ENCODE results near the gene SMAD5.

SMAD5 gene

DNA sequence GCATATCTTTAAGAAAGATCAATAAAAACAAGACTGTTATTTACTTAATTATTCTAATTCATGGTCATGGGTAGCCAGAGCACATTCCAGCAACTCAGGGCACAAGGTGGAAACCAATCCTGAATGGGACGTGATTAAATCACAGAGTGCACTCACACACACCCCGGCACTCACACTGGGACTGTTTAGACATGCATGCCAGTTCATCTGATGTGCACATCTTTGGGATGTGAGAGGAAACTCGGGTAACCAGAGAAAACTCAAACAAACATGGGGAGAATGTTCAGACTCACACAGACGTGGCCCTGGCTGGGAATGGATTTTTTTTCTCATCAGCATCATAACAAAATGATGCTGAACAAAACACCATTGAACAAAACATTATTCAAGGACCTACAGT is 29.4 kb downstream of the SMAD5 start:
- no peak overlapping the region for H3K27ac ChIP-seq (ENCODE audit: low read depth, low read length)
- H3K4me3 ChIP-seq (ENCODE audit: low read depth in 1 of 2, low read length in 2 of 2) = no peak overlapping the region
- H3K4me1 ChIP-seq (ENCODE audit: insufficient read depth, low read length) = peaks cover 7% of the 10 kb centered on the region
- H3K9me3 ChIP-seq (ENCODE audit: low read length) = no peaks in the 10 kb centered on the region
- peaks cover 4% of the 10 kb centered on the region for H3K36me3 ChIP-seq (ENCODE audit: insufficient read depth, low read length)
- no peak overlapping the region for H3K9ac ChIP-seq (ENCODE audit: low read length)
- H3K27me3 ChIP-seq (ENCODE audit: control insufficient read depth in 1 of 2, insufficient read depth in 2 of 2, low read length in 2 of 2) = no peaks in the 10 kb centered on the region

DNA sequence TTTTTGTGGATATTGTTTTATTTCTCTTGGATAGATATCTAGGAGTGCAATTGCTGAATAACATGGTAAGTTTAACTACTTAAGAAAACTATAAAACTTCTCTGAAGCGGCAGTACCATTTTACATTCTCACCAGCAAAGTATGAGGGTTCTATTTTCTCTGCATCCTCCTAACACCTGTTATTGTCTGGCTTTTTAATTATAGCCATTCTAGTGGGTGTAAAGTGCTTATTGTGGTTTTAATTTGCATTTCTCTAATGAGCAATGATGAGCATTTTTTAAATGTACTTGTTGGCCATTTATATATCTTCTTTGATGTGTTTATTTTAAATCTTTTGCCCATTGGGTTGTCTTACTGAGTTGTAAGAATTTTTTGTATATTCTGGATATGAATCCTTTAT is 31.6 kb downstream of the SMAD5 start:
- Histone ChIP-seq H3K4me1 (ENCODE audit: insufficient read depth, low read length) (peaks cover 7% of the 10 kb centered on the region), H3K27me3 (ENCODE audit: control insufficient read depth in 1 of 2, insufficient read depth in 2 of 2, low read length in 2 of 2) (no peaks in the 10 kb centered on the region), H3K27ac (ENCODE audit: low read depth, low read length) (no peak overlapping the region), H3K9me3 (ENCODE audit: low read length) (no peaks in the 10 kb centered on the region), H3K36me3 (ENCODE audit: insufficient read depth, low read length) (peaks cover 4% of the 10 kb centered on the region), H3K4me3 (ENCODE audit: low read depth in 1 of 2, low read length in 2 of 2) (no peak overlapping the region), H3K9ac (ENCODE audit: low read length) (no peak overlapping the region)

DNA sequence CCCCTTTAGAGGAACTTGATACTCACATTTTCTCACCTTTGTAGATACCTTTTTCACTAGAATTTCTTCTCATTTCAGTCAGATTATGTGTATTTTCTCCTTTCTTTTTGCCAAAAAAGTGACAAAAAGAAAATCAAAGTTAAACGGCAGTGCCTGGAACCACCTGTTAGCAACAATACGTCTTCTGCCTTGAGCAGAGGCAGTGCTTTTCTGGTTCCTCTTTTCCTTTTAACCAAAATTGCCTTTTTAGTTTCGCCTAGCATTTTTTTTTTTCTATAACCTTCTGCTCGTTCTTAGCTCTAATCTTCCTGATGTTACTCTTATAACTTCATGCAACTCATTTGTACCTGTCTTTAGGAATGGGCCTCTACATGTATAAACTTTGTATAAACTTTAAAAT is 34.3 kb downstream of the SMAD5 start:
- Histone ChIP-seq H3K4me3 (ENCODE audit: low read depth in 1 of 2, low read length in 2 of 2) (no peak overlapping the region), H3K9me3 (ENCODE audit: low read length) (no peaks in the 10 kb centered on the region), H3K36me3 (ENCODE audit: insufficient read depth, low read length) (peaks cover 7% of the 10 kb centered on the region), H3K9ac (ENCODE audit: low read length) (no peak overlapping the region), H3K27me3 (ENCODE audit: control insufficient read depth in 1 of 2, insufficient read depth in 2 of 2, low read length in 2 of 2) (no peaks in the 10 kb centered on the region), H3K4me1 (ENCODE audit: insufficient read depth, low read length) (no peaks in the 10 kb centered on the region), H3K27ac (ENCODE audit: low read depth, low read length) (no peak overlapping the region)

DNA sequence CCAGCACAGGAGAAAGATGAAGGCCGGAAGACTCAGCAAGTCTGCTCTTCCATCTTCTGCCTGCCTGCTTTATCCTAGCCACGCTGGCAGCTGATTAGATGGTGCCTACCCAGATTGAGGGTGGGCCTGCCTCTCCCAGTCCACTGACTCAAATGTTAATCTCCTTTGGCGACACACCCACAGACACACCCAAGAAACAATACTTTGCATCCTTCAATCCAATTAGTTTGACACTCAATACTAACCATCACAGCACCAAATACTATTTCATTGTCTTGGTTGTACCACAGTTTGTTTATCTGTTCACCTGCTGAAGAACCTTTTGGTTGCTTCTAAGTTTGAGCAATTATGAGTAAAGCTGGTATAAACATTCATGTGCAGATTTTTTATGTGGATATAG is 36.6 kb downstream of the SMAD5 start:
- no peak overlapping the region for H3K27ac ChIP-seq (ENCODE audit: low read depth, low read length)
- no peaks in the 10 kb centered on the region for H3K4me1 ChIP-seq (ENCODE audit: insufficient read depth, low read length)
- H3K36me3 ChIP-seq (ENCODE audit: insufficient read depth, low read length) = peaks cover 22% of the 10 kb centered on the region
- no peaks in the 10 kb centered on the region for H3K27me3 ChIP-seq (ENCODE audit: control insufficient read depth in 1 of 2, insufficient read depth in 2 of 2, low read length in 2 of 2)
- no peaks in the 10 kb centered on the region for H3K9me3 ChIP-seq (ENCODE audit: low read length)
- no peak overlapping the region for H3K4me3 ChIP-seq (ENCODE audit: low read depth in 1 of 2, low read length in 2 of 2)
- no peak overlapping the region for H3K9ac ChIP-seq (ENCODE audit: low read length)

DNA sequence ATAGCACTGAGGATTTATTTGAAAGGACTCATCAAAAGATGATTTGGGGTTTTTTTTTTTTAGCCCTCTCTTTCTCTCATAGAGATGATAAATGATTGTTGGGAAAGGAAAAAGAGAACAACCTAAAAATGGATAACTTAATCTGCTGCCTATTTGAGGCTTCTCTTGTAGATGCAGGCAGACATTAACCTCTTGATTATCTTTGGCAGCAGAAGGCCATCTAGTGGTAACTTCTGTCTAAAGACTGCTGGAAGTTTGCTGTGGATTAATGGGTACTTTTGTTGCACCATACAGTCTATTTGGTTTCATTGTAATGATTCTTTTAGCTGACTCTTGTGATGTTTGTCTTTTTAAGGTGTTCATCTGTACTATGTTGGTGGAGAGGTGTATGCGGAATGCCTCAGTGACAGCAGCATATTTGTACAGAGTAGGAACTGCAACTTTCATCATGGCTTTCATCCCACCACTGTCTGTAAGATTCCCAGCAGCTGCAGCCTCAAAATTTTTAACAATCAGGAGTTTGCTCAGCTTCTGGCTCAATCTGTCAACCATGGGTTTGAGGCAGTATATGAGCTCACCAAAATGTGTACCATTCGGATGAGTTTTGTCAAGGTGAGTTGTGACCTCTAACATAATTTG is 41.5 kb downstream of the SMAD5 start:
- Histone ChIP-seq H3K4me3 (ENCODE audit: low read depth in 1 of 2, low read length in 2 of 2) (no peak overlapping the region), H3K4me1 (ENCODE audit: insufficient read depth, low read length) (no peaks in the 10 kb centered on the region), H3K36me3 (ENCODE audit: insufficient read depth, low read length) (peaks cover 37% of the 10 kb centered on the region), H3K9me3 (ENCODE audit: low read length) (no peaks in the 10 kb centered on the region), H3K27me3 (ENCODE audit: control insufficient read depth in 1 of 2, insufficient read depth in 2 of 2, low read length in 2 of 2) (no peaks in the 10 kb centered on the region), H3K9ac (ENCODE audit: low read length) (no peak overlapping the region), H3K27ac (ENCODE audit: low read depth, low read length) (no peak overlapping the region)

DNA sequence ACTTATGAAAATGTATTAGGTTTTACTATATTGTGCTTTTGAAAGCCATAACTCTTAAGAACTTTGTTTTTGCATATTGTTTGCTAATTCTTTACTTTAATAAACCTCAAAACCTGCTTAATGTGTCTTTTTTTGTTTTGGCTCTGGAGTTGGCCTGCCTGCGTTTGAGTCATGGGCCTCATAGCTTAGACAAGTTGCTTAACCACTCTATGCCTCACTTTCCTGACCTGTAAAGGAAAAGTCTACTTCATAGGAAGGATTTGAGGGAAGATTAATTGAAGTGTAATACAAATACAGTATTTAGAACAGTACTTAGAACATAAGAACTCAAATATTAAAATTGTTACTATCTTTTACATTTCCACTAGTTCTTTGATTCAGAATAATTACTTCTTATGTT is 50.0 kb downstream of the SMAD5 start:
- Histone ChIP-seq H3K9me3 (ENCODE audit: low read length) (no peaks in the 10 kb centered on the region), H3K36me3 (ENCODE audit: insufficient read depth, low read length) (peaks cover 23% of the 10 kb centered on the region), H3K27me3 (ENCODE audit: control insufficient read depth in 1 of 2, insufficient read depth in 2 of 2, low read length in 2 of 2) (no peaks in the 10 kb centered on the region)

DNA sequence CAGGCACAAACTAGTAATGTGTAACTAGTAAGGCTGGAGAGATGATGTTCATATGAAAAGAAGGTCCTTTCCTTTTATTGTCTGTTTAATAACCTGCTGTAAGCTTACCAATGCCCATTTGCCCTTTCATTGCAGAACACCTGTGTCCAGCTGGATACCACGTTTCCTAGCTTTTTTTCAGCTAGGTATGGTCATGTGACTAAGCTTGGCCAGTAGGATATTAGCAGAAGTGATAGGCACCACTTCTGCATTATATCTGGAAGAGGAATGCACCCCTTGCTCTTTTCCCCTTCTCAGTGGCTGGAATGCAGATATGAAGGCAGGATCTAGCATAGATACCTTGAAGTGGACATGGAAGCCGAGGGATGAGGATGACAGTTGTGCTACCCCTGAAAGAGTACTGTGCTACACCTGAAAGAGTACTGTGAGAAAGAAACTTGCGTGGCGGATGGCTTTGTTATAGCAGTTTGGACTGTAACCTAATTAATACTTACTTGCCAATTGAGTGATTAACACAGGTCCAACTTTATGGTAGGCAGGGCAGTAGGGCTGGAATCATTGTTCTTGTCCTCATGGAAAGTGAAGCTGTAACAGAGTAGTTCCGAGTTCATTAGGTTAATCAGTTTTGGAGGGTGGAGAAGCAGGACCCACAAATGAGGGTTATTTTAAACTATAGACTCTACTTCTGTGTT is 53.5 kb downstream of the SMAD5 start:
- H3K27ac ChIP-seq (ENCODE audit: low read depth, low read length) = no peak overlapping the region
- no peaks in the 10 kb centered on the region for H3K9me3 ChIP-seq (ENCODE audit: low read length)
- peaks cover 3% of the 10 kb centered on the region for H3K36me3 ChIP-seq (ENCODE audit: insufficient read depth, low read length)
- H3K27me3 ChIP-seq (ENCODE audit: control insufficient read depth in 1 of 2, insufficient read depth in 2 of 2, low read length in 2 of 2) = peaks cover 6 to 10% of the 10 kb centered on the region in 2 donors
- H3K4me3 ChIP-seq (ENCODE audit: low read depth in 1 of 2, low read length in 2 of 2) = no peak overlapping the region
- no peaks in the 10 kb centered on the region for H3K4me1 ChIP-seq (ENCODE audit: insufficient read depth, low read length)
- H3K9ac ChIP-seq (ENCODE audit: low read length) = no peak overlapping the region

More for the DNA sequence above, 50.0 kb downstream of the SMAD5 start:
- no peak overlapping the region for H3K4me3 ChIP-seq (ENCODE audit: low read depth in 1 of 2, low read length in 2 of 2)
- H3K4me1 ChIP-seq (ENCODE audit: insufficient read depth, low read length) = no peaks in the 10 kb centered on the region
- no peak overlapping the region for H3K9ac ChIP-seq (ENCODE audit: low read length)
- H3K27ac ChIP-seq (ENCODE audit: low read depth, low read length) = no peak overlapping the region

DNA sequence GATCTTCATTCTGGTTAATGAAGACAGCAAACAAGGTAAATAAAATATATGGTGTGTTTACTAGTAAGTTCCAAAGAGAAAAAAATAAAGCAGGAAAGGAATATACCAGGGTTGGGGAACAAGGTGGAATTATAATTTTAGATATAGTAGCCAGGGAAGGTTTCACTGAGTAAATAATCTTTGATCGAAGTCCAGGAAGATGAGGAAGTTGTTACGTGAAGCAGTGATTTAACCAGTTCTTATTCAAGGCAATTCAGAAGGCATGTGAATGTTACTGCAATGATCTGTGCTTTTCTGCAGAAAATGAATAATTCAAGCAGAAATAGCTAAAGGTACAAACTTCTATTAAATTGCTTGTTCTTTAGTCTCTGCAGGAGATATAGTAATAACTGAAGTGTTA is 54.2 kb downstream of the SMAD5 start:
- no peaks in the 10 kb centered on the region for H3K9me3 ChIP-seq (ENCODE audit: low read length)
- H3K27me3 ChIP-seq (ENCODE audit: control insufficient read depth in 1 of 2, insufficient read depth in 2 of 2, low read length in 2 of 2) = peaks cover 13 to 16% of the 10 kb centered on the region in 2 donors
- H3K36me3 ChIP-seq (ENCODE audit: insufficient read depth, low read length) = peaks cover 3% of the 10 kb centered on the region
- no peak overlapping the region for H3K4me3 ChIP-seq (ENCODE audit: low read depth in 1 of 2, low read length in 2 of 2)
- H3K27ac ChIP-seq (ENCODE audit: low read depth, low read length) = no peak overlapping the region
- no peak overlapping the region for H3K9ac ChIP-seq (ENCODE audit: low read length)
- no peaks in the 10 kb centered on the region for H3K4me1 ChIP-seq (ENCODE audit: insufficient read depth, low read length)

DNA sequence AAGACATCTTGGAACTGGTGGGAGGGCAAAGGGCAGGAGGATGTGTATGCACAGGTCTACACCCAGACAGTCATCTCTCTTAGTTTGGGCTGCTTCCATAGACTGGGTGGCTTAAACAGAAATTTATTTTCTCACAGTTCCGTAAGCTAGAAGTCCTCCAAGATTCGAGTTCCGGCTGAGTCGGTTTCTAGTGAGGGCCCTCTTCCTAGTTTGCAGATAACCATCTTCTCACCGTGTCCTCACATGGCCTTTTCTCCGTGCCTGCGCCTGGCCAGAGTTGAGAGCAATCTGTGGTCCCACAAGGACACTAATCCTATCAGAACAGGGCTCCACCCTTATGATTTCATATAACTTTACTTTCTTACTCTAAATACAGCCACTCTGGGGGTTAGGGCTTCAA is 56.2 kb downstream of the SMAD5 start:
- no peaks in the 10 kb centered on the region for H3K9me3 ChIP-seq (ENCODE audit: low read length)
- no peak overlapping the region for H3K27ac ChIP-seq (ENCODE audit: low read depth, low read length)
- no peak overlapping the region for H3K9ac ChIP-seq (ENCODE audit: low read length)
- H3K4me3 ChIP-seq (ENCODE audit: low read depth in 1 of 2, low read length in 2 of 2) = no peak overlapping the region
- no peaks in the 10 kb centered on the region for H3K4me1 ChIP-seq (ENCODE audit: insufficient read depth, low read length)
- peaks cover 3% of the 10 kb centered on the region for H3K36me3 ChIP-seq (ENCODE audit: insufficient read depth, low read length)
- H3K27me3 ChIP-seq (ENCODE audit: control insufficient read depth in 1 of 2, insufficient read depth in 2 of 2, low read length in 2 of 2) = peaks cover 15 to 35% of the 10 kb centered on the region in 2 donors

DNA sequence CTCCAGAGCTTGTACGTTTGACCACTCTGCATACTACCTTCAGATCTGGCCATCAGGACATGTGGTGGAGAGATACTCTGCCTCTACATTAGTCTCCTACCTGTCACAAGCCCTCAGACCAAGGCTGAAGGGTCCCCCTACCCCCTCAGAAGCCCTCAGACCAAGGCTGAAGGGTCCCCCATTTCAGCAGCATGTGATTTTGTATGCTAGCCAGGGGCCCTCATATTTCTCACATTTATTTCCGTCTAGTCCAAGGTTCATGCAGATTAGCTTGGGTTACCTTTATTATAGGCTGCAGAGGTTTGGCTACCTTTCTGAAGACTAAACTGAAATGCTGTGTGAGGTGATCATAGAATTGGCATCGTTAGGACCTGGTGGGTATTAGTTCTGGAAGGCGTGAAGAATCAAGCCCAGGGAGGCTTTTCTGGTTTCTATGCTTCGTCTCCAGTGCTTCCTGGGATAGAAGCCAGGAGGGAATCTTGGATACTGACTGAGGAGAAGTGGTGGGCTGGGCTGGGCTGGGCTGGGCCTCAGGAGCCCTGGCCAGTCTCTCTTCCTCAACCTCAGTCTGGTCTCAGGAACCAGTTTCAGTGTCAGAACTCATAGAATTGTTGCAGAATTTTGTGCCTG is 57.6 kb downstream of the SMAD5 start:
- peaks cover 3% of the 10 kb centered on the region for H3K4me1 ChIP-seq (ENCODE audit: insufficient read depth, low read length)
- peaks cover 3% of the 10 kb centered on the region for H3K36me3 ChIP-seq (ENCODE audit: insufficient read depth, low read length)
- H3K27ac ChIP-seq (ENCODE audit: low read depth, low read length) = no peak overlapping the region
- H3K9ac ChIP-seq (ENCODE audit: low read length) = no peak overlapping the region
- H3K9me3 ChIP-seq (ENCODE audit: low read length) = no peaks in the 10 kb centered on the region
- H3K4me3 ChIP-seq (ENCODE audit: low read depth in 1 of 2, low read length in 2 of 2) = no peak overlapping the region
- peaks cover 15 to 35% of the 10 kb centered on the region in 2 donors for H3K27me3 ChIP-seq (ENCODE audit: control insufficient read depth in 1 of 2, insufficient read depth in 2 of 2, low read length in 2 of 2)

DNA sequence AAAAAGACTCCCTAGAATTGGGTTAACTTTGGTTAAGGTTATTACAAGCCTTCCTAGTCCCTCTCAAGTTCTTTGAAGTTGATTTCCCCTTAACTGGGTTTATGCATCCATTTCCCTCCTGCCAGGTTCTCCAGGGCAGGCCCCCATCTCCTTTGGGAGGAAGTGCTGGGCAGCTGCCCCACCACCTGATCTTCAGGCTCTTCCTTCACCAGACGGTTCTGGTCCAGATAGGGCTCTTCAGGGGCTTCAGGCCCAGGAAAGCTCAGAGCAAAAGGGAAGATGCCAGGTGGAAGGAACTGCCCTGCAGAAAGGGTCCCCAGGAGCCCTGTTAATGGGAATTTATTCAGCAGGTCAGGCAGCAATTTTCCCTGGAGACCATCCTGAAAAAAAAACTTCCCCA is 58.3 kb downstream of the SMAD5 start:
- Histone ChIP-seq H3K27ac (ENCODE audit: low read depth, low read length) (no peak overlapping the region), H3K4me1 (ENCODE audit: insufficient read depth, low read length) (peaks cover 10% of the 10 kb centered on the region), H3K4me3 (ENCODE audit: low read depth in 1 of 2, low read length in 2 of 2) (no peak overlapping the region), H3K9me3 (ENCODE audit: low read length) (no peaks in the 10 kb centered on the region), H3K27me3 (ENCODE audit: control insufficient read depth in 1 of 2, insufficient read depth in 2 of 2, low read length in 2 of 2) (peaks cover 15 to 35% of the 10 kb centered on the region in 2 donors), H3K9ac (ENCODE audit: low read length) (no peak overlapping the region), H3K36me3 (ENCODE audit: insufficient read depth, low read length) (peaks cover 3% of the 10 kb centered on the region)
